ENCODE measurements around the gene STARD9.

DNA sequence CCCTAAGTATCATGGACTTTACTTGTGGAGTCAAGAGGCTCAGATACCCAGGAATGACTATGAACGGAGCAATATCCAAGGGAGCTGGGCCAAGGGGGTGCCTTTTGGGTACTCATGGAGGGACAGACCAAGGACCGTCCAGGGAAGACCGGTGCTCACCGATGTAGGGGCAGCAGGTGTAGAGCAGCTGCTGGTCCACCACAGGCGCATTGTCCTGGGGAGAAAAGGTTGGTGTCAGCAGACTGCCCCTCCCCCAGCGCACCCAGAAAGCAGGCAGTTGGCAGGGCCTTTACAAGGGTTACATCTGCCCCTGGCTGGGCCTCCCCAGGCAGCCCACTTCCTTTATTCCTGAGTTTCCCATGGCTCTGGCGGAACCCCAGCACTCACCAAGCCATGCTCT lies 154.0 kb downstream of the STARD9 start:
- TF ChIP-seq POLR2A (IDR thresholded peaks at IDR 0.05): no peak
- TF ChIP-seq, protein P1, sequence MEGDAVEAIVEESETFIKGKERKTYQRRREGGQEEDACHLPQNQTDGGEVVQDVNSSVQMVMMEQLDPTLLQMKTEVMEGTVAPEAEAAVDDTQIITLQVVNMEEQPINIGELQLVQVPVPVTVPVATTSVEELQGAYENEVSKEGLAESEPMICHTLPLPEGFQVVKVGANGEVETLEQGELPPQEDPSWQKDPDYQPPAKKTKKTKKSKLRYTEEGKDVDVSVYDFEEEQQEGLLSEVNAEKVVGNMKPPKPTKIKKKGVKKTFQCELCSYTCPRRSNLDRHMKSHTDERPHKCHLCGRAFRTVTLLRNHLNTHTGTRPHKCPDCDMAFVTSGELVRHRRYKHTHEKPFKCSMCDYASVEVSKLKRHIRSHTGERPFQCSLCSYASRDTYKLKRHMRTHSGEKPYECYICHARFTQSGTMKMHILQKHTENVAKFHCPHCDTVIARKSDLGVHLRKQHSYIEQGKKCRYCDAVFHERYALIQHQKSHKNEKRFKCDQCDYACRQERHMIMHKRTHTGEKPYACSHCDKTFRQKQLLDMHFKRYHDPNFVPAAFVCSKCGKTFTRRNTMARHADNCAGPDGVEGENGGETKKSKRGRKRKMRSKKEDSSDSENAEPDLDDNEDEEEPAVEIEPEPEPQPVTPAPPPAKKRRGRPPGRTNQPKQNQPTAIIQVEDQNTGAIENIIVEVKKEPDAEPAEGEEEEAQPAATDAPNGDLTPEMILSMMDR (IDR thresholded peaks at IDR 0.05): no peak
